ENCODE measurements around the gene SIGMAR1. TPM values are rescaled to one million over a fixed set of nuclear protein-coding genes. Genes with fewer than 3 reads are reported as not detected.

SIGMAR1 gene
- total and polyA plus RNA-seq, 2 of the 4 experiments (the other 2 are of a cell fraction) = 44.6 to 88.9 TPM

GRCh38 chr9:34590381-34591247 is 47.0 kb downstream of the SIGMAR1 start:
- no peak overlapping the region for H3K4me3 ChIP-seq (ENCODE audit: insufficient read depth, low read depth, low read length)
- DNase-seq = no peak
- in situ Hi-C loops (cut with MboI; ENCODE audit: low sequenced_read_pairs) = no loop called here
- TF ChIP-seq RCOR1 (IDR thresholded peaks at IDR 0.05; ENCODE audit: insufficient replicate concordance, low read length) = no peak
- no peak for TF ChIP-seq USF2 (IDR thresholded peaks at IDR 0.05; ENCODE audit: low read depth, low read length)
- no peak for TF ChIP-seq CHD1 (IDR thresholded peaks at IDR 0.05; ENCODE audit: low read depth, low read length)
- no peak for TF ChIP-seq RFX5 (IDR thresholded peaks at IDR 0.05; ENCODE audit: low read depth, low read length)
- TF ChIP-seq POLR2A (IDR thresholded peaks at IDR 0.05; ENCODE audit: low read depth, low read length) = no peak
- no peak for TF ChIP-seq MAFK (IDR thresholded peaks at IDR 0.05; ENCODE audit: low read depth, low read length)
- TF ChIP-seq MAZ (IDR thresholded peaks at IDR 0.05; ENCODE audit: borderline replicate concordance, low read depth, low read length) = no peak
- TF ChIP-seq CTCF (conservative IDR thresholded peaks at IDR 0.05; ENCODE audit: low read depth, low read length) = no peak
- TF ChIP-seq FOS (IDR thresholded peaks at IDR 0.05; ENCODE audit: low read depth, low read length) = no peak
- no peak for TF ChIP-seq RAD21 (IDR thresholded peaks at IDR 0.05; ENCODE audit: low read length)
- no peak for TF ChIP-seq BHLHE40 (IDR thresholded peaks at IDR 0.05; ENCODE audit: low read depth, low read length)
- no peak for TF ChIP-seq NFE2L2 (IDR thresholded peaks at IDR 0.05; ENCODE audit: low read depth, low read length)
- TF ChIP-seq MXI1 (IDR thresholded peaks at IDR 0.05; ENCODE audit: borderline replicate concordance, low read depth, low read length) = no peak
- TF ChIP-seq SMC3 (IDR thresholded peaks at IDR 0.05; ENCODE audit: low read depth, low read length) = no peak
- no TSS peak for BruUV-seq (replicated peaks)
- H2BK20ac ChIP-seq (ENCODE audit: low read depth, low read length) = no peak overlapping the region
- H3K23ac ChIP-seq (ENCODE audit: low read depth, low read length) = no peak overlapping the region
- ChIA-PET CTCF (interaction anchor here (1.7 to 3.3 kb wide), 2 partner anchors 43 to 187 kb away, joined by 11 to 35 read pairs; no protein-coding TSS in a partner anchor), POLR2A (ENCODE audit: unreplicated experiment) (no interaction called here)
- no peak overlapping the region for H3K9ac ChIP-seq (ENCODE audit: low read depth, low read length)
- no peak overlapping the region for H4K5ac ChIP-seq (ENCODE audit: low read depth, low read length)
- peaks cover 86% of the 10 kb centered on the region for H3K27me3 ChIP-seq (ENCODE audit: control insufficient read depth, insufficient read depth, low read length)
- 20% methylated on average over 1 of the region's 40 CpGs; no CpG with 5 or more reads in 1 of the 2 experiments for WGBS, 2 experiments (ENCODE audit: extremely low coverage in 2 of 2, insufficient read length in 1 of 2)
- dilution Hi-C loops (cut with HindIII; ENCODE audit: low sequenced_read_pairs, unreplicated experiment) = no loop called here
- intact Hi-C loops (cut with micrococcal nuclease) = loop anchor here (1.0 kb wide), 2 partner anchors 42 to 153 kb away; no protein-coding TSS in a partner anchor
- H3K4me1 ChIP-seq (ENCODE audit: control insufficient read depth, insufficient read depth, low read length) = no peaks in the 10 kb centered on the region; the same call in 1 of the 2 replicates
- no peak overlapping the region for H3K56ac ChIP-seq (ENCODE audit: extremely low read depth, insufficient read depth, low read length)
- H3K4me2 ChIP-seq (ENCODE audit: low read depth, low read length) = no peak overlapping the region
- H3K14ac ChIP-seq (replicated peaks; ENCODE audit: low read depth, low read length) = no peak overlapping the region
- no peaks in the 10 kb centered on the region for H3K79me1 ChIP-seq (ENCODE audit: low read depth in 1 of 2, low read length in 2 of 2)
- H2BK120ac ChIP-seq (ENCODE audit: low read depth, low read length) = no peak overlapping the region
- H3K9me3 ChIP-seq (ENCODE audit: control insufficient read depth, insufficient read depth, low read length) = no peaks in the 10 kb centered on the region
- no peak overlapping the region for H2BK15ac ChIP-seq (ENCODE audit: low read depth, low read length)
- no peak overlapping the region for H4K91ac ChIP-seq (ENCODE audit: insufficient read depth, low read depth, low read length)
- H3K18ac ChIP-seq (ENCODE audit: low read depth, low read length) = no peak overlapping the region
- H3K9me1 ChIP-seq (ENCODE audit: insufficient read depth, low read length) = no peaks in the 10 kb centered on the region
- peaks cover 8% of the 10 kb centered on the region for H4K20me1 ChIP-seq (ENCODE audit: insufficient read depth, low read length)
- no peak overlapping the region for H2AK5ac ChIP-seq (ENCODE audit: low read depth, low read length)
- ATAC-seq (ENCODE audit: low read depth) = no peak
- no peak overlapping the region for H2BK5ac ChIP-seq (ENCODE audit: low read depth, low read length, poor library complexity, severe bottlenecking)
- H2AFZ ChIP-seq (replicated peaks; ENCODE audit: low read length, poor library complexity) = peak overlapping the region; percentile 58
- H3K4ac ChIP-seq (ENCODE audit: low read depth, low read length) = no peak overlapping the region
- H4K8ac ChIP-seq (ENCODE audit: low read depth in 2 of 2, low read length in 2 of 2) = no peak overlapping the region
- H3K36me3 ChIP-seq (ENCODE audit: control insufficient read depth, insufficient read depth, low read length) = no peaks in the 10 kb centered on the region
- no peak overlapping the region for H2AK9ac ChIP-seq (replicated peaks; ENCODE audit: low read depth, low read length, poor library complexity)
- H3K27ac ChIP-seq (ENCODE audit: insufficient read depth, low read length) = no peak overlapping the region

Measured in IMR-90 (cell line).